WTC11 (cell line): ENCODE data around the gene MAP1LC3B. TPM values are rescaled to one million over a fixed set of nuclear protein-coding genes. Genes with fewer than 3 reads are reported as not detected.

Source experiments
- ATAC-seq: fragments of 200-7000 bp; cut with Tn5 transposase; 2 replicates; pipeline ENCODE4 v1.10.0; 2021; ENCODE audit warnings: mild to moderate bottlenecking, moderate library complexity
- CTCF ChIA-PET: fragments of 300-600 bp; sonication (Branson Sonifier 250); formaldehyde crosslinking; loops from one replicate; lab custom pipeline; 2021; ENCODE audit warnings: antibody characterized with exemption; lab: Charles Lee
- POLR2A ChIA-PET: fragments of 350-600 bp; sonication (Branson Sonifier 250); formaldehyde crosslinking; loops from one replicate; lab custom pipeline; 2021; ENCODE audit warnings: antibody characterized with exemption; lab: Charles Lee
- DNase-seq: peaks from one replicate; pipeline ENCODE4 v3.0.0; 2021; ENCODE audit warnings: low spot score
- H3K27ac Mint-ChIP-seq: 2 replicates; pipeline ENCODE4 v1.8.0; 2021; ENCODE audit warnings: mixed read lengths
- H3K27me3 Mint-ChIP-seq: 2 replicates; pipeline ENCODE4 v1.8.0; 2021; ENCODE audit warnings: low read depth, mild to moderate bottlenecking, moderate library complexity, mixed read lengths
- H3K36me3 Mint-ChIP-seq: 2 replicates; pipeline ENCODE4 v1.8.0; 2021; ENCODE audit warnings: mixed read lengths
- H3K4me1 Mint-ChIP-seq: 2 replicates; pipeline ENCODE4 v1.8.0; 2022; ENCODE audit warnings: mixed read lengths
- H3K4me3 Mint-ChIP-seq: 2 replicates; pipeline ENCODE4 v1.8.0; 2021; ENCODE audit warnings: mild to moderate bottlenecking, moderate library complexity, mixed read lengths
- H3K9me3 Mint-ChIP-seq: 2 replicates; pipeline ENCODE4 v1.8.0; 2021; ENCODE audit warnings: mixed read lengths
- CREB1 ChIP-seq: sonication (generic); formaldehyde crosslinking; IDR thresholded peaks from 2 replicates; pipeline ENCODE4 v1.8.0; 2023; ENCODE audit warnings: mild to moderate bottlenecking, missing genetic modification reagents
- ETV6 ChIP-seq: sonication (generic); formaldehyde crosslinking; IDR thresholded peaks from 2 replicates; pipeline ENCODE4 v1.8.1; 2022; ENCODE audit warnings: mild to moderate bottlenecking, missing genetic modification reagents
- HMGA2 ChIP-seq: fragments of 250-450 bp; sonication (Bioruptor Pico); IDR thresholded peaks from 2 replicates; pipeline ENCODE4 v1.4.0; 2021; ENCODE audit warnings: mild to moderate bottlenecking, moderate library complexity
- MXD4 ChIP-seq: fragments of 250-450 bp; sonication (Bioruptor Pico); IDR thresholded peaks from 2 replicates; pipeline ENCODE4 v1.8.0; 2021; ENCODE audit warnings: mild to moderate bottlenecking, moderate library complexity, borderline replicate concordance
- TEAD4 ChIP-seq: sonication (generic); formaldehyde crosslinking; IDR thresholded peaks from 2 replicates; pipeline ENCODE4 v1.8.0; 2022; ENCODE audit warnings: mild to moderate bottlenecking, missing genetic modification reagents
- ZNF263 ChIP-seq: sonication (generic); formaldehyde crosslinking; IDR thresholded peaks from 2 replicates; pipeline ENCODE4 v1.8.1; 2022; ENCODE audit warnings: low read depth, mild to moderate bottlenecking, moderate library complexity, missing genetic modification reagents
- ZNF317 ChIP-seq: sonication (generic); formaldehyde crosslinking; IDR thresholded peaks from 2 replicates; pipeline ENCODE4 v1.8.1; 2023; ENCODE audit warnings: low read depth, mild to moderate bottlenecking, moderate library complexity, missing genetic modification reagents, borderline replicate concordance
- total RNA-seq: library from RNA; stranded (reverse); gene quantifications from 3 replicates; pipeline ENCODE4 v1.2.3, GENCODE V29; 2021
- TF ChIP-seq, protein P1 (sequence below): sonication (generic); formaldehyde crosslinking; IDR thresholded peaks from 2 replicates; pipeline ENCODE4 v1.8.0; 2022; ENCODE audit warnings: missing genetic modification reagents
- TF ChIP-seq, protein P2 (sequence below): sonication (generic); formaldehyde crosslinking; IDR thresholded peaks from 2 replicates; pipeline ENCODE4 v1.8.1; 2023; ENCODE audit warnings: mild to moderate bottlenecking, moderate library complexity, missing genetic modification reagents
- TF ChIP-seq, protein P3 (sequence below): fragments of 250-450 bp; sonication (Bioruptor Pico); IDR thresholded peaks from 2 replicates; pipeline ENCODE4 v1.9.0; 2021; ENCODE audit warnings: mild to moderate bottlenecking, borderline replicate concordance
- TF ChIP-seq, protein P4 (sequence below): sonication (generic); formaldehyde crosslinking; IDR thresholded peaks from 2 replicates; pipeline ENCODE4 v1.8.1; 2022; ENCODE audit warnings: missing genetic modification reagents, borderline replicate concordance
- TF ChIP-seq, protein P5 (sequence below): sonication (generic); formaldehyde crosslinking; IDR thresholded peaks from 2 replicates; pipeline ENCODE4 v1.8.1; 2022; ENCODE audit warnings: mild to moderate bottlenecking, missing genetic modification reagents, moderate library complexity, borderline replicate concordance
- TF ChIP-seq, protein P6 (sequence below): sonication (generic); formaldehyde crosslinking; IDR thresholded peaks from 2 replicates; pipeline ENCODE4 v1.8.1; 2023; ENCODE audit warnings: mild to moderate bottlenecking, missing genetic modification reagents, borderline replicate concordance
- TF ChIP-seq, protein P7 (sequence below): fragments of 250-450 bp; sonication (Bioruptor Pico); IDR thresholded peaks from 2 replicates; pipeline ENCODE4 v1.9.0; 2021; ENCODE audit warnings: mild to moderate bottlenecking

MAP1LC3B gene
- total RNA-seq, 1 experiment from 2014 or later = 46.9 TPM

DNA sequence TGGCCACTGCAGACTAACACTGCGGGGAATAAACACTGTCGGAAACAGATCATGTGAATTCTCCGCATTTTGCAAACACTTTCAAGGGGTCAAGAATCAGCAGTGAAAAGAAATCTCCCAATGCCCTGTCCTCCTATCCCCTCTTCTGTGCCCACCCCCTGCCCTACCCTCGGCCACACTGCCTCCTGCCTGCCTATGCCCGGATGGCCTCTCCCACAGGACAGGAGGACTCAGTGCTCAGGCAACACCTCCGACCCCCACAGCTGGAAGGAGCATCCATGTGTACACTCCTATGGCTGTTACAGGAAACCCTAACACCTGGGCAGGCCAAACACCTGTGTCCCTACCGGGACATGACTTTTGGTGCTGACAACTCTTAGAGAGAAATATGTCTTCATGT is 33.0 kb upstream of the MAP1LC3B start:
- ChIA-PET POLR2A (no interaction called here), CTCF (no interaction called here)
- TF ChIP-seq TEAD4 (CRISPR knock-in tag) (no peak), ZNF263 (CRISPR knock-in tag) (no peak), MXD4 (CRISPR knock-in tag) (no peak), HMGA2 (CRISPR knock-in tag) (no peak), ETV6 (CRISPR knock-in tag) (no peak)
- TF ChIP-seq, protein P1, sequence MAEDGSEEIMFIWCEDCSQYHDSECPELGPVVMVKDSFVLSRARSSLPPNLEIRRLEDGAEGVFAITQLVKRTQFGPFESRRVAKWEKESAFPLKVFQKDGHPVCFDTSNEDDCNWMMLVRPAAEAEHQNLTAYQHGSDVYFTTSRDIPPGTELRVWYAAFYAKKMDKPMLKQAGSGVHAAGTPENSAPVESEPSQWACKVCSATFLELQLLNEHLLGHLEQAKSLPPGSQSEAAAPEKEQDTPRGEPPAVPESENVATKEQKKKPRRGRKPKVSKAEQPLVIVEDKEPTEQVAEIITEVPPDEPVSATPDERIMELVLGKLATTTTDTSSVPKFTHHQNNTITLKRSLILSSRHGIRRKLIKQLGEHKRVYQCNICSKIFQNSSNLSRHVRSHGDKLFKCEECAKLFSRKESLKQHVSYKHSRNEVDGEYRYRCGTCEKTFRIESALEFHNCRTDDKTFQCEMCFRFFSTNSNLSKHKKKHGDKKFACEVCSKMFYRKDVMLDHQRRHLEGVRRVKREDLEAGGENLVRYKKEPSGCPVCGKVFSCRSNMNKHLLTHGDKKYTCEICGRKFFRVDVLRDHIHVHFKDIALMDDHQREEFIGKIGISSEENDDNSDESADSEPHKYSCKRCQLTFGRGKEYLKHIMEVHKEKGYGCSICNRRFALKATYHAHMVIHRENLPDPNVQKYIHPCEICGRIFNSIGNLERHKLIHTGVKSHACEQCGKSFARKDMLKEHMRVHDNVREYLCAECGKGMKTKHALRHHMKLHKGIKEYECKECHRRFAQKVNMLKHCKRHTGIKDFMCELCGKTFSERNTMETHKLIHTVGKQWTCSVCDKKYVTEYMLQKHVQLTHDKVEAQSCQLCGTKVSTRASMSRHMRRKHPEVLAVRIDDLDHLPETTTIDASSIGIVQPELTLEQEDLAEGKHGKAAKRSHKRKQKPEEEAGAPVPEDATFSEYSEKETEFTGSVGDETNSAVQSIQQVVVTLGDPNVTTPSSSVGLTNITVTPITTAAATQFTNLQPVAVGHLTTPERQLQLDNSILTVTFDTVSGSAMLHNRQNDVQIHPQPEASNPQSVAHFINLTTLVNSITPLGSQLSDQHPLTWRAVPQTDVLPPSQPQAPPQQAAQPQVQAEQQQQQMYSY (CRISPR knock-in tag) = no peak
- TF ChIP-seq, protein P2, sequence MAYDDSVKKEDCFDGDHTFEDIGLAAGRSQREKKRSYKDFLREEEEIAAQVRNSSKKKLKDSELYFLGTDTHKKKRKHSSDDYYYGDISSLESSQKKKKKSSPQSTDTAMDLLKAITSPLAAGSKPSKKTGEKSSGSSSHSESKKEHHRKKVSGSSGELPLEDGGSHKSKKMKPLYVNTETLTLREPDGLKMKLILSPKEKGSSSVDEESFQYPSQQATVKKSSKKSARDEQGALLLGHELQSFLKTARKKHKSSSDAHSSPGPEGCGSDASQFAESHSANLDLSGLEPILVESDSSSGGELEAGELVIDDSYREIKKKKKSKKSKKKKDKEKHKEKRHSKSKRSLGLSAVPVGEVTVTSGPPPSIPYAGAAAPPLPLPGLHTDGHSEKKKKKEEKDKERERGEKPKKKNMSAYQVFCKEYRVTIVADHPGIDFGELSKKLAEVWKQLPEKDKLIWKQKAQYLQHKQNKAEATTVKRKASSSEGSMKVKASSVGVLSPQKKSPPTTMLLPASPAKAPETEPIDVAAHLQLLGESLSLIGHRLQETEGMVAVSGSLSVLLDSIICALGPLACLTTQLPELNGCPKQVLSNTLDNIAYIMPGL (CRISPR knock-in tag) = no peak
- TF ChIP-seq, protein P3, sequence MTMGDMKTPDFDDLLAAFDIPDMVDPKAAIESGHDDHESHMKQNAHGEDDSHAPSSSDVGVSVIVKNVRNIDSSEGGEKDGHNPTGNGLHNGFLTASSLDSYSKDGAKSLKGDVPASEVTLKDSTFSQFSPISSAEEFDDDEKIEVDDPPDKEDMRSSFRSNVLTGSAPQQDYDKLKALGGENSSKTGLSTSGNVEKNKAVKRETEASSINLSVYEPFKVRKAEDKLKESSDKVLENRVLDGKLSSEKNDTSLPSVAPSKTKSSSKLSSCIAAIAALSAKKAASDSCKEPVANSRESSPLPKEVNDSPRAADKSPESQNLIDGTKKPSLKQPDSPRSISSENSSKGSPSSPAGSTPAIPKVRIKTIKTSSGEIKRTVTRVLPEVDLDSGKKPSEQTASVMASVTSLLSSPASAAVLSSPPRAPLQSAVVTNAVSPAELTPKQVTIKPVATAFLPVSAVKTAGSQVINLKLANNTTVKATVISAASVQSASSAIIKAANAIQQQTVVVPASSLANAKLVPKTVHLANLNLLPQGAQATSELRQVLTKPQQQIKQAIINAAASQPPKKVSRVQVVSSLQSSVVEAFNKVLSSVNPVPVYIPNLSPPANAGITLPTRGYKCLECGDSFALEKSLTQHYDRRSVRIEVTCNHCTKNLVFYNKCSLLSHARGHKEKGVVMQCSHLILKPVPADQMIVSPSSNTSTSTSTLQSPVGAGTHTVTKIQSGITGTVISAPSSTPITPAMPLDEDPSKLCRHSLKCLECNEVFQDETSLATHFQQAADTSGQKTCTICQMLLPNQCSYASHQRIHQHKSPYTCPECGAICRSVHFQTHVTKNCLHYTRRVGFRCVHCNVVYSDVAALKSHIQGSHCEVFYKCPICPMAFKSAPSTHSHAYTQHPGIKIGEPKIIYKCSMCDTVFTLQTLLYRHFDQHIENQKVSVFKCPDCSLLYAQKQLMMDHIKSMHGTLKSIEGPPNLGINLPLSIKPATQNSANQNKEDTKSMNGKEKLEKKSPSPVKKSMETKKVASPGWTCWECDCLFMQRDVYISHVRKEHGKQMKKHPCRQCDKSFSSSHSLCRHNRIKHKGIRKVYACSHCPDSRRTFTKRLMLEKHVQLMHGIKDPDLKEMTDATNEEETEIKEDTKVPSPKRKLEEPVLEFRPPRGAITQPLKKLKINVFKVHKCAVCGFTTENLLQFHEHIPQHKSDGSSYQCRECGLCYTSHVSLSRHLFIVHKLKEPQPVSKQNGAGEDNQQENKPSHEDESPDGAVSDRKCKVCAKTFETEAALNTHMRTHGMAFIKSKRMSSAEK (CRISPR knock-in tag) = no peak
- TF ChIP-seq, protein P4, sequence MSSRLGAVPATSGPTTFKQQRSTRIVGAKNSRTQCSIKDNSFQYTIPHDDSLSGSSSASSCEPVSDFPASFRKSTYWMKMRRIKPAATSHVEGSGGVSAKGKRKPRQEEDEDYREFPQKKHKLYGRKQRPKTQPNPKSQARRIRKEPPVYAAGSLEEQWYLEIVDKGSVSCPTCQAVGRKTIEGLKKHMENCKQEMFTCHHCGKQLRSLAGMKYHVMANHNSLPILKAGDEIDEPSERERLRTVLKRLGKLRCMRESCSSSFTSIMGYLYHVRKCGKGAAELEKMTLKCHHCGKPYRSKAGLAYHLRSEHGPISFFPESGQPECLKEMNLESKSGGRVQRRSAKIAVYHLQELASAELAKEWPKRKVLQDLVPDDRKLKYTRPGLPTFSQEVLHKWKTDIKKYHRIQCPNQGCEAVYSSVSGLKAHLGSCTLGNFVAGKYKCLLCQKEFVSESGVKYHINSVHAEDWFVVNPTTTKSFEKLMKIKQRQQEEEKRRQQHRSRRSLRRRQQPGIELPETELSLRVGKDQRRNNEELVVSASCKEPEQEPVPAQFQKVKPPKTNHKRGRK (CRISPR knock-in tag) = no peak
- TF ChIP-seq, protein P5, sequence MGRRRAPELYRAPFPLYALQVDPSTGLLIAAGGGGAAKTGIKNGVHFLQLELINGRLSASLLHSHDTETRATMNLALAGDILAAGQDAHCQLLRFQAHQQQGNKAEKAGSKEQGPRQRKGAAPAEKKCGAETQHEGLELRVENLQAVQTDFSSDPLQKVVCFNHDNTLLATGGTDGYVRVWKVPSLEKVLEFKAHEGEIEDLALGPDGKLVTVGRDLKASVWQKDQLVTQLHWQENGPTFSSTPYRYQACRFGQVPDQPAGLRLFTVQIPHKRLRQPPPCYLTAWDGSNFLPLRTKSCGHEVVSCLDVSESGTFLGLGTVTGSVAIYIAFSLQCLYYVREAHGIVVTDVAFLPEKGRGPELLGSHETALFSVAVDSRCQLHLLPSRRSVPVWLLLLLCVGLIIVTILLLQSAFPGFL = no peak
- Mint-ChIP-seq H3K27ac (peak overlapping the region; percentile 33; the same call in 1 of the 2 replicates), H3K4me1 (no peaks in the 10 kb centered on the region), H3K36me3 (peaks cover 15% of the 10 kb centered on the region), H3K9me3 (no peaks in the 10 kb centered on the region), H3K4me3 (no peak overlapping the region), H3K27me3 (no peaks in the 10 kb centered on the region)
- DNase-seq (no peak), ATAC-seq (no peak)

DNA sequence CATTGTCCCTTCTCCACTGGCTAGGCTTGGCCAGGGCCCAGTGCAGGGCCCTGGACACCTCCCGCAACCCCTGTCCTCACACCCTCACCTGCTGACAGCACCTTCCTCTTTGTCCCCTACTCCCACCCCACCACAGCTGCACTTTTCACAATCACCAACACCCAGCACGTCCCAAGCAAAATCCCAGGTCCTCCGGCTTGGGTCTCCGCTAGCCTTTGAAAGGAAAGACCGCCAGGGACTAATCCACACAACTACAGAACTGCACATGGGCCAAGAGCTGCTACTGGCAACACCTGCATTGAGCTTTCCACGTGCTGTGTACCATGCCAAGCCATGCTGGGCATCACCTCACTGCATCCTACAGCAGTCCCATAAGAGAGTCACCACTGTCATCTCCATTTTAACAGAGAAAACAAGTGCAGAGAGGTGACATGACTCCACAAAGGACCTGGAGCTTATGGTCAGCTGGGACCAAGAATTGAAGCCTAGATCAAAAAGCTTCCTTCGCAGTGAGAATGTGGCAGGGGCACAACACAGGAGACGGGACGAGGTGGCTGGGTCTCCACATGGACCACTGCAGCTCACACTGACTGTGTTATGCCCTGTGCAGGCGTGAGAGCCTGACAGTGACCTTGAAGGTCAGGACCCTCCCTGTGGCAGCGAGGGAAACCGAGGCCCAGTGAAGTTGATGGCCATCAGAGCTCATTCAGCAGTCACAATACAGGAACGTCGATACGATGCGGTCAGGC is 31.1 kb upstream of the MAP1LC3B start:
- Mint-ChIP-seq H3K4me1 (no peaks in the 10 kb centered on the region), H3K4me3 (no peak overlapping the region), H3K27me3 (no peaks in the 10 kb centered on the region), H3K9me3 (no peaks in the 10 kb centered on the region), H3K36me3 (peaks cover 15% of the 10 kb centered on the region), H3K27ac (no peak overlapping the region)
- TF ChIP-seq ZNF317 (CRISPR knock-in tag) (no peak), CREB1 (CRISPR knock-in tag) (no peak)
- TF ChIP-seq, protein P6, sequence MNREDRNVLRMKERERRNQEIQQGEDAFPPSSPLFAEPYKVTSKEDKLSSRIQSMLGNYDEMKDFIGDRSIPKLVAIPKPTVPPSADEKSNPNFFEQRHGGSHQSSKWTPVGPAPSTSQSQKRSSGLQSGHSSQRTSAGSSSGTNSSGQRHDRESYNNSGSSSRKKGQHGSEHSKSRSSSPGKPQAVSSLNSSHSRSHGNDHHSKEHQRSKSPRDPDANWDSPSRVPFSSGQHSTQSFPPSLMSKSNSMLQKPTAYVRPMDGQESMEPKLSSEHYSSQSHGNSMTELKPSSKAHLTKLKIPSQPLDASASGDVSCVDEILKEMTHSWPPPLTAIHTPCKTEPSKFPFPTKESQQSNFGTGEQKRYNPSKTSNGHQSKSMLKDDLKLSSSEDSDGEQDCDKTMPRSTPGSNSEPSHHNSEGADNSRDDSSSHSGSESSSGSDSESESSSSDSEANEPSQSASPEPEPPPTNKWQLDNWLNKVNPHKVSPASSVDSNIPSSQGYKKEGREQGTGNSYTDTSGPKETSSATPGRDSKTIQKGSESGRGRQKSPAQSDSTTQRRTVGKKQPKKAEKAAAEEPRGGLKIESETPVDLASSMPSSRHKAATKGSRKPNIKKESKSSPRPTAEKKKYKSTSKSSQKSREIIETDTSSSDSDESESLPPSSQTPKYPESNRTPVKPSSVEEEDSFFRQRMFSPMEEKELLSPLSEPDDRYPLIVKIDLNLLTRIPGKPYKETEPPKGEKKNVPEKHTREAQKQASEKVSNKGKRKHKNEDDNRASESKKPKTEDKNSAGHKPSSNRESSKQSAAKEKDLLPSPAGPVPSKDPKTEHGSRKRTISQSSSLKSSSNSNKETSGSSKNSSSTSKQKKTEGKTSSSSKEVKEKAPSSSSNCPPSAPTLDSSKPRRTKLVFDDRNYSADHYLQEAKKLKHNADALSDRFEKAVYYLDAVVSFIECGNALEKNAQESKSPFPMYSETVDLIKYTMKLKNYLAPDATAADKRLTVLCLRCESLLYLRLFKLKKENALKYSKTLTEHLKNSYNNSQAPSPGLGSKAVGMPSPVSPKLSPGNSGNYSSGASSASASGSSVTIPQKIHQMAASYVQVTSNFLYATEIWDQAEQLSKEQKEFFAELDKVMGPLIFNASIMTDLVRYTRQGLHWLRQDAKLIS (CRISPR knock-in tag) = no peak
- TF ChIP-seq, protein P7, sequence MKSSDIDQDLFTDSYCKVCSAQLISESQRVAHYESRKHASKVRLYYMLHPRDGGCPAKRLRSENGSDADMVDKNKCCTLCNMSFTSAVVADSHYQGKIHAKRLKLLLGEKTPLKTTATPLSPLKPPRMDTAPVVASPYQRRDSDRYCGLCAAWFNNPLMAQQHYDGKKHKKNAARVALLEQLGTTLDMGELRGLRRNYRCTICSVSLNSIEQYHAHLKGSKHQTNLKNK (CRISPR knock-in tag) = no peak
- ChIA-PET CTCF (no interaction called here), POLR2A (no interaction called here)
- ATAC-seq (no peak), DNase-seq (no peak)
